HG02973 (cell line): Measurements from ENCODE around the gene INPP4B.

Experiments
- ATAC-seq: cut with Tn5 transposase; IDR thresholded peaks from one replicate; pipeline ENCODE4 v1.9.1; 2021; ENCODE audit warnings: moderate library complexity; ENCODE audit not compliant: unreplicated experiment

Gene INPP4B

GRCh38 chr4:142846108-142846728 lies at the start of gene INPP4B:
TSS of gene INPP4B (minus strand) at chr4:142846301.
- peak; percentile 55 for ATAC-seq

DNA sequence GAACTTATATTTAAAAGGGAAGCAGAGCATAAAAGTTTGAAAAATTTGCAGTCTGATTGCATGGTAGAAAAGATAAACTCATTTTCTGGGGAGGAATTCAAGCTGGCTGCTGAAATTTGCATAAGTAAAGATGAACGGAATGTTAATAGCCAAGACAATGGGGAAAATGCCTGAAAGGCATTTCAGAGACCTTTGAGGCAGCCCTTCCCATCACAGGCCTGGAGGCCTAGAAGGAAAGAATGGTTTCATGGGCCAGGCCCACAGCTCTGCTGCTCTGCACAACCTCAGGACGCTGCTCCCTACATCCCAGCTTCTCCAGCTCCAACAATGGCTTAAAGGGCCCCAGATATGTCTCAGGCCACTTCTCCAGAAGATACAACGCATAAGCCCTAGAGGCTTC lies 46.9 kb upstream of the INPP4B start:
- no peak for ATAC-seq

GRCh38 chr4:142886566-142886965 lies 40.5 kb upstream of the INPP4B start:
- no peak for ATAC-seq

DNA sequence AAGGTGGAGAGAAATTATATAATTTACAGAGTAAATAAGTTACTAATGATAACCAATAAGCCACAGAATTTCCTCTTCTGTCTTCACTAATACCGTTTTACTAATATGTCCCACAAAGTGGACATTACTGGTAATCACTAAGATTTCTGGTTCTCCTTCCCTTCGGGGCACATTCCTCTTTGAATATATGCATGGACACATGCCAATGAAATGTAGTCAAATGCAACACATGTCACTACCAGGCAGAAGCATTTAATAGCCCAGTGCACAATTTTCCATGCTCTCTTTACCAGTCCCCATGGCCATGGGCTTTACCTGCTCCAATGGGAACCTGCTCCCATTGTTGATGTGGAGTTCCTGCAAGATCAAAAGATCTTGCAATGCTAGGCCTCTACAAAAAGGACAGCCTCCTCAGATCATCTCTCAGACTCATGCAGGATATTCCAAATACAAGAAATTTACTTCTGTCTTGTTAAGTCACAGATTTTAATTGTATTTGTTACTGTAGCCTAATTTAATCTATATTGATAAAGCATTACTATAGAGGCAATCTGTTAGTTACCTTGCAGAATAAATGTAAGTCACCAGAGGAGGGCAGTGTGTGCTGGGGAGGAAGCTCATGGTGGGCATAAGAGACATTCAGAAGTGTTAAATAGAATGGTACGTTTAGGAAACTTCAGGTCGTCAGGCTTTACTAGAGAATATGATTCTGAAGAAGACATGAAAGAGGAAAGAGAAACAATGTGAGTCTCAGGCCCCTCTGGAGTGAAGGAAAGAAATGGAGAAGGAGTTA lies 37.1 kb upstream of the INPP4B start:
- ATAC-seq, result no peak

DNA sequence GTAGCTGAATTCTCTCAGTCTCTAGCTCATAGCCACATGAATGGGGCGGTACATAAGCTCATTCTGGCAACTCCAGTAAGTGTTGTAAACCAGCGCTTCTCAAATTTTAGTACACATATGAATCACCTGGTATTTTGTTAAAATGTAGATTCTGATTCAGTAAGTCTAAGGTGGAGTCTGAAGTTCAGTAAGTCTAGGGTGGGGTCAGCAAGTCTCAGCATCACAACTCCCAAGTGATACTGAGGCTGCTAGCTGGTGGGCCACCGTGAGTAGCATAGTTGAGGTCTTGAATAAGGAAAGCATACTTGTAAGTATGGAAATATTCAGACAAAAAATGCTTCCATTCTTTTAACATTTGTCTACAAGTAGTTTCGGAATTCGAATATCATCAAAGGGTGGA lies 36.1 kb upstream of the INPP4B start:
- ATAC-seq, result no peak

DNA sequence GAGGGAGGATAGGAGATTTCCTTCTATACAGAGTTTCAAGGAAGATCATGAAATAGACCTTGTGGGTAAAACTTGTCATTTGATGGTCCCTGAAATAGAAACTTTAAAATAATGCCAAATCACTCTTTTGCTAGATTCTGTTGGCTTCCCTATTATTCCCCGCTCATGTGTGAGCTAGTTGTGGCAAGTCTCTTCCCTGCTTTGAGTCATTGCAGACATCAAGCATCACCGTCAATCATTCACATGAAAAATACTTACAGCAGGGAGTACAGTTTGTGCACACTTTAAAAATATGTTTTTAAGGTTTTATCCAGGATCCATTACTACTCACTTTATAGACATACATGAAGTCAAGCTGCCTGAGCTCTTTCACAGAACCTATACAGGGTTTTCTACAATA lies 35.2 kb upstream of the INPP4B start:
- ATAC-seq, result no peak

DNA sequence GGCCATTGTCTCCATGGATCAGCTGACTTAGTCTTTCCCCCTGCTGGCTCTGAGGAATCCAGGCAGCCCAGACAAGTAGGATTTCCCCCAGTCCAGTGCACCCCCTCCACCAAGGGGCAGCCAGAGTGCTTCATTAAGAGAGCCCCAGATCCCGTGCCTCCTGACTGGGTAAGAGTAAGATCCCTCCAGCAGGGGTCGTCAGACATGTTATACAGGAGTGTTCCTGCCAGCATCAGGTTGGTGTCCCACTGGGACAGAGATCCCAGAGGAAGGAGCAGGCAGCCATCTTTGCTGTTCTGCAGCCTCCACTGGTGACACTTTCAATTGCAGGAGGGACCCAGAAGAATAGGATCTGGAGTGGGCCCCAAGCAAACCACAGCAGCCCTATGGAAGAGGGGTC lies 29.0 kb upstream of the INPP4B start:
- ATAC-seq, result no peak

DNA sequence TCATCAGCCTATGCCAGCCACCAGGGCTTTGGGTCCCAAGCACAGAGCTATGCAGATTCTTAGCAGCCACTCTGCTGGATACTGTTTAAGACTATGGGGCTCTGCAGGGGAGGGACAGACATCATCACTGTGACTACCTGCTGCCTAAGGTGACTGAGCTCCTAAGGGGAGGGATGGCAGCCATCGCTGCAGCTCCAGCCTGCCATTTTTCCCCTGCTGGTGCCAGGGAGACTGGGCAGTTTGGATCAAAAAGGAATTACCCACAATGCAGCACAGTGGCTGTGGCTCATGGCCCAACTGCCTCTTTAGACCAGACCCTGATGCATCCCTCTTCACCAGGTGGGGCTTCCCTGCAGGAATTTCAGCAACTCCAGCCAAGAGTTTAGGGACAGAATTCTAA lies 28.6 kb upstream of the INPP4B start:
- ATAC-seq, result no peak

DNA sequence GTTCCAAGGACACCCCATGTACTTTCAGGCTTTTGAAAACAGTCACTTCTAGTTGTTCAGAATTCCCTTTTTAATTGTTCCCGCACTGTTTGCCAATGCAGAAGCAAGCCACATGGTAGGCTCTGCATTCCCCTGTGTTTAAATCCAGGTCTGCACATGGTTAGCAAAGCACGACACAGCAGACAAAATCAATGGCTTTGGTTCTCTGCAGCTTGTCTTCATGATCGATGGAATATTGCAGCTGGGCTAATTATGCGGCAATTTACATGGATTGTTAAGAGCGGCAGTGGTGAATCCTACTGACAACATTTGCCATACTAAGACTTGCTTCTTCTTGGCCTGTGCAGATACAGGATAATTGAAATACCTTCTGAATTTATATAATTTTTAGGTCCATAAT lies 20.6 kb upstream of the INPP4B start:
- ATAC-seq, result no peak

GRCh38 chr4:142861351-142861750 lies 15.2 kb upstream of the INPP4B start:
- ATAC-seq, result no peak

DNA sequence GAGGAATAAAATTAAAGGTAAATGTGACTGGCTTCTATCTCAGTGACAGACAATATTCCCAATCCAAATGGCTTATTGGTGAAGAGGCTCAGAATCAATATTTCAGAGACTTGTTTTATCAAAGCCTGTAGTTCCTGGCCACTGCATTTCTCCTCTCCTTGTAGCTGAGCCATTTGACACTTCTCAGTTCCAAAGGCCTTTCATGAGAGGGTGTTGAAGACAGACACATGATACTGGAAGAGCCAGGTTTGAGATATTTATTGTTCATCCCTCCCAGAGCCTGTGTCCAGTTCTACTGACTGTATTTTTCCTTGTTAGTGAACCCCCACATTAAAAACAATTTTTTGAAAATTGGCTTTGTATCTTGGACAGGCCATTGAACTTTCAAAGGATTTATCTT lies 12.9 kb upstream of the INPP4B start:
- ATAC-seq, result no peak

DNA sequence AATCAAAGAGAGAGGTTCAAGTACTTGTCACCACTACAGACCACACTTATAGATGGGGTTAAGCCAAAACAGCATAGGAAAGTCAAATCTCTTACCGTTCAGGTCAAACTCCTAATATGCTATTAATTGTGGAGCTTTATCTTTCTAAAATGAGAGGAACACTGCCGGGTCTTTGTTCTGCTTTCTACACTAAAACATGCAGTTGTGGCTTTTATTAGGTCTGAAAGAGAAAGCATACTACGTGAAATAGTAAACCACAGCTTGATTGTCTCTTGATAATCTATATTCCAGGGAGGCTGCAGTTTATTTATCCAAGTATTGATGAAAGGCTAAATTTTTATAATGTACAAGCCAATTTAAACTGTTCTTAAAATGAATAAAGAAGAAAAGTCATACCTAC lies 12.3 kb upstream of the INPP4B start:
- no peak for ATAC-seq

DNA sequence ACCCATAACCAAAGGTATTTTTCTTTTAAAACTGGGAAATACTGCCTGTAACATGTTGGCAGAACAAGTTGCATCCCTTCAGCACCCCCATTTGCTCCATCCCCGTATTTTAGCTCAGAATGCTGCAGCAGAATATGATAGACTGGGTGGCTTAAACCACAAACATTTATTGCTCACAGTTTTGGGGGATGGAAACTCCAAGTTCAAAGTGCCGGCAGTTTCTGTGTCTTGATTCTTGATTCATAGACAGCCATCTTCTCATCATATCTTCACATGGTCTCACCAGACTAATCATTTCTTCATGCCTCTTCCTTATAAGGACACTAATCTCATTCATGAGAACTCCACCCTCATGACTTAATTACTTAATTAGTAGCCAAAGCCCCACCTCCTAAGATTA lies 10.5 kb upstream of the INPP4B start:
- no peak for ATAC-seq

DNA sequence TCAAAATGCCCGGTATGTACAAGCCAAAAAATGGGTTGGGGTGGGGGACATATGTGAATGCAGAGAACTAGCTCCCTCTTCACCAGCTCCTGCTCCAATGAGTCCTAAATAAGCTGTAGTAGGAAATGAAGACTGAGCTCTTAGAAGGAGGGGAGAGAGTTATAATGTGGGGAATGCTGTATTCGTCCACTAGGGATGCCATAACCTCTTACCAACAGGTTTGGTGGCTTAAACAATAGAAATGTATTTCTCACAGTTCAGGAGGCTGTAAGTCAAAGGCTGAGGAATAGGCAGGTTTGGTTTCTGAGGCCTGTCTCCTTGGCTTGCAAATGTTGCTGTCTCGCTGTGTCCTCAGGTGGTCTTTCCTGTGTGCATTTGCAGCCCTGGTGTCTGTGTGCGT lies 4.4 kb upstream of the INPP4B start:
- ATAC-seq, result no peak

DNA sequence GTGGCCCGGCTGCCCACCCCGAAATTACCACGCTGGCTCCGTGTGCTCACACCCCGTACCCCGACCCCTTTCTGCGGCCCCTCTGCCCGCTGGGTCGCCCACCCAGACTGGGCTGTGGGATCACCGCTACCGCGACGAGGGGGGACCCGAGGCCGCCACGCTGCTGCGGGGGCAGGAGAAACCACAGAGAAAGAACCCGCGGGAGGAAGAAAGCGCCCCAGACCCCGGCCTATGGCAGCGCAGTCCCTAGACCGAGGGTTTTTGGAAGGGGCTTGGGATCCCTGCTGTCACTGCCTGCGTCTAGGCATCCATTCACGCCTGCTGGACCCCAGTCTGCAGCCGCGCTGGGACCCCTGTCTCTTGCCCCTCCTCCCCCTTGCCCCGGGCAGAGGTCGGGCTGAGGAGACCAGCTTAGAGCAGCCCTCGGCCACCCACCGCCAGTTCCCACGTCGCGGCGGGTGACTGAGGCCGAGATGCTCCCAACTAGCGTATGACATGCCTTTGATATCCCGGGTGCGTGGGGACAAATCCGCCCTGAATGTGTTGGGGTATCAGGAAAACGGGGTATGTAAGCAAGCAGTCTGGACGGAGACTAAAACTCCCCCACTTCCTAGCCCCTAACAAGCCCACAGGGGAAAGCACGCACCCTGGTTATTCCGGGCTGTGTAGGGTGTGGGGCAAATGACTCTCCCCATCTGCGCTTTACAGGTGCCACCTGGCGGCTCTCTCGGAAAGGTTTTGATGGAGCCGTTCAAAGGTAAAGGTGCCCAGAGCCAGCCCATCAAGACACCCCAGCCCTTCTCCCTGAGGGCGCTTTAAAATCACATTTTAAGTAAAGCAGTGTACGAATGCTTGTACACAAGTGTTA lies 862 bp upstream of the INPP4B start:
- peak; percentile 62 for ATAC-seq

DNA sequence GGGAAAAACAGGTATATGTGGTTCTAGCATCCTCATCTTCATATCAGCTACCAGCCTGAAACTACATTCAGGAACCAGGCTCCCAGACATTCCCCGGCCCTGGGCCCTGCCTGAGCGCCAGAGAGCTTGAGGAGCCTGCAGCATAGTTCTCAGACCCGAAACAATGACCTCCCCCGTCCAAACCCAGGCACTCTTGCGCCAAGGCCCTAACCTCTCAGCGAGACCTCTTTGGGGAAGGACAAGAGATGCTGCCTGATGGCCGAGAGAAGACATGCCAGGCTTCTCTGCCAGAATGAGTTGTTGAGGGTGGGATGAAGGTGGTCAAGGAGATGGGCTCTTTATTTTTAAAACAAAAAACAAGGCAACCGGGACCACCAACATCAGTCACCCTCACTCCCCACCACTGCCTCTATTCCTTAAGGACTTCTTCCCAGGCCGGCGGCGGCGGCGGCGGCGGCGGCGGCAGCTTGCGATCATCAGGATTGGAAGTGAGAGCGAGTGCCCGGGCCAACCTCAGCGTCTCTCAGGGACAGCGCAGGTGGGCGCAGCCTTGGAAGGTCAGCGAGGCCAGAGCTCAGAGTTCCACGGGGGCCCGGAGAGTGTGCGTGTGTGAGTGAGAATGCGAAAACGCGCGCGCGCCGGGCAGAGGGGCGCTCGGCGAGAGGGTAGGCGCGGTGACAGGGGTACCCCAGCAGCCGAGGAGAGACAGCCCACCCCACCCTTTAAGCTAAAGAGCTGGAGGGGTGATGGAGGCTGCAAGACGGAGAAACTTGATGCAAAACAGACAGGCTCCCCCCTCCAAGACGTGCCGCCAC lies 601 bp downstream of the INPP4B start:
- no peak for ATAC-seq

GRCh38 chr4:142844782-142845181 lies 1.3 kb downstream of the INPP4B start:
- ATAC-seq, result no peak

GRCh38 chr4:142840516-142841123 lies 5.5 kb downstream of the INPP4B start:
- no peak for ATAC-seq

DNA sequence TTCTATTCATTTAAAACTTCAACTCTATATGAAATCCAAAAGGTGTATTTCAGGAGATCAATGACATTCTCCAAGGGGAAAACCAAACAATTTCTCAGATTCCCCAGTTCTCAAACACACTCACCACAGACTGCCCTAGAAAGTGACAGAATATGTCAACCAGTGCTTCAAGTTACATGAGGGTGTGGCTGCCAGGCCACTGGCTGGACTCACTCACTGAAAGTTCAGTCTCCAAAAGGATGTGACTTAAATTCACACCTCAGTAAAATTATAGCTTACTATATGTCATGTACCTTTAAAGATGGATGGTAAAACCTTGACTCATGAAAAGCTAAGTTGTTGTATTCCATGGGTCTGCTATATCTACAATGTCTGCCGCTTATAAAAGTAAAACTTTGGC lies 7.3 kb downstream of the INPP4B start:
- ATAC-seq, result no peak

GRCh38 chr4:142832022-142832421 lies 14.1 kb downstream of the INPP4B start:
- no peak for ATAC-seq
